Stimulated activated CD4-positive, alpha-beta T cell treated with anti-CD3 and anti-CD28 coated beads, Interleukin-4, amount 100 ng/mL, for 24 hours (primary cell): ENCODE measurements around the gene FUS.

Source experiments
- DNase-seq: peaks from one replicate; pipeline ENCODE4 v3.0.0-alpha.2; 2020

FUS gene

DNA sequence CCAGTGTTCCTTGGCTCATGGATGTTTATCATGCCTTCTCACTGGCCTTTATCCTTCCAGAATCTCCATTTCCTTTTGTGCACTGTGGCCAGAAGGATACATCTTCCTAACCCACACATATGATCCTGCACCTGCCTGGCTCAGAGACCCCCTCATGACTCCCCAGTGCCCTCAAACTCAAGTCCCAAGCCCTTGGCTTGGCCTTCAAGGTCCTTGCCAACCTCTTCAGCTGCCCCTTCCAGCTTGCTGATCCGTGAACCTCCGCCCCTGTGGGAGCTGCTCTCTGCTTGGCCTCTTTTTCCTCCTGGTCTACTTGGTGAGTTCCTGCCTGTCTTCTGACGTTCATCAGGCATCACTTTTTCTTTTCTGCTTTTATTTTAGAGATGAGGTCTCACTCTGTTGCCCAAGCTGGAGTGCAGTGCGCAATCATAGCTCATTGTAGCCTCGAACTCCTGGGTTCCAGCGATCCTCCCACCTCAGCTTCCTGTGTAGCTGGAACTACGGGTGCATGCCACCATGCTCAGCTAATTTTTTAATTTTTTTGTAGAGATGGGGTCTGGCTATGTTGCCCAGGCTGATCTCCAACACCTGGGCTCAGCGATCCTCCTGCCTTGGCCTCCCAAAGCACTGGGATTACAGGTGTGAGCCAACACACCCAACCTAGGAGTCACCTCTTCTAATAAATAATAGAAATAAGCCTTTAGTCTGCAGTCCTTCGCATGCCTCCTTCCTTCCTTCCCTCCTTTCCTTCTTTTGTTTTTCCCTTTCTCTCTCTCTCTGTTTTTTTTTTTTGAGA, 25.1 kb downstream of the FUS start:
- DNase-seq: no peak

DNA sequence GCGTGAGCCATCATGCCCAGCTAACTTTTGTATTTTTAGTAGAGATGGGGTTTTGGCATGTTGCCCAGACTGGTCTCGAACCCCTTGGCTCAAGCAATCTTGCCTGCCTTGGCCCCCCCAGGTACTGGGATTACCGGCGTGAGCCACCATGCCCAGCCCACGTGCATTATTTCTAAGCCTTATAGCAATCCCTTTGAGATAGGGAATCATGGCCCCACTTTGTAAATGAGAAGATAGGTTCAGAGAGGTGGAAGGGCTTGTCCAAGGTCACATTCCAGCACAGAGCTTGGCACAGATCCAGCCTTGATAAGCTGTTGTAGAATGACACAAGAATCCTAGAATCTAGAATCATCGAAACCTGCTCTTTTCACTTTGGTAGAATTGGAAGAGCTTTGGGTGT, 26.8 kb downstream of the FUS start:
- DNase-seq: no peak

DNA sequence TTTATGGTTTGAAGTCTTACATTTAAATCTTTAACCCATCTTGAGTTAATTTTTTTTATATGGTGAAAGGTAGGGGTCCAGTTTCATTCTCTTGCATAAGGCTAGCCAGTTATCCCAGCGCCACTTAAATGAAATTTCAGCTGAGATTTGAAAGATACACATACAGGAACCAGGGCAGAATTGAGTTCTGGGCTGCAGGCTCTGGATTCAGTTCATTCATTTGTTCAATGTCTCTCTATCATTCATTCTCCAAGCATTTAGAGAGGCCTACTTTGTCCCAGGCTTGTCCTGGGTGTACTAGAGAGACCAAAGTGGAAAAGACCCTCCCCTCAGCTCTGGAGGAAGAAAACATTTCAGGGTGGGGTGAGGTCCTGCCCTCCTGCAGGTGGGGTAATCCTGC, 33.4 kb downstream of the FUS start:
- no peak for DNase-seq

DNA sequence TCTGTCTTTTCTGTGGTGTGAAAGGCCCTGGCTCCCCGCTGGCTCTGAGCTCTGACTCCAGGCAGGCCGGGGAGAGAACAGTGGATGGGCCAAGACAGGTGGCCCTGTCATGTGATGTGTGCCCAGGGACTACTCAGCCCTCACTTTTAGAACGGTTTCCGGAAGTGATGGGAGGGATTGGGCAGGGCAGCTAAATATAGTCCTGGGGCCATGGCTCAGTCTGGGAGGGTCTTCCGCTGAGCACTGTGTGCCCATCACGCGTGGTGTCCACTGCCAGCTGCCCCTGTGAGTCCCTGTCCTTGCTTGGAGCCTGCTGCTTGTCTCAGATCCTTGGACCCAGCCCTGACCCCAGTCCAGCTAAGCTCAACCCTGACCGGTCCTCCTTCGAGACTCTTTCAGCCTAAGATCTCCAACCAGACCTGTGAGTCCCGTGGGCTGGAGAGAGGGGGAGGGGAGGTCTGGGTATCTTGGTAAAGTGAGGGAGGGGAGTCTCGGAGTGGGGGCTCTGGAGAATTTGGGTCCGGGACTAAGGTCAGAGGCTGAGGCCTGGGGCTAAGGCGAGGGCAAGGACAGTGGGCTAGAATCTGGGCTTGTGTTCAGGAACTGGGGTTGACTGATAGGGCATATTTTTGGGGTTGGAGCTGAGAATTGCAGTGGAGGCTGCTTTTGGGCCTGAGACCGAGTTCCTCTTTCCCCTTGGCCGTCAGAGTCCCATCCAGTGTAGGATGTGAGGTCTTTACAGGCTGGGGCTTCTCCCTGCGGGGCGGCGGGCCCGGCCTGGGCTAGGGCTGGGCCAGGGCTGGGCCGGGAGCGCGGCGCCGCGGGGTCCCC, 34.2 kb downstream of the FUS start, which contains the start of gene TRIM72:
Gene TRIM72 (plus strand): TSS at position 243 of the 831 bp plus-strand sequence. CDS start 620 bp downstream, outside the sequence.
- no peak for DNase-seq

DNA sequence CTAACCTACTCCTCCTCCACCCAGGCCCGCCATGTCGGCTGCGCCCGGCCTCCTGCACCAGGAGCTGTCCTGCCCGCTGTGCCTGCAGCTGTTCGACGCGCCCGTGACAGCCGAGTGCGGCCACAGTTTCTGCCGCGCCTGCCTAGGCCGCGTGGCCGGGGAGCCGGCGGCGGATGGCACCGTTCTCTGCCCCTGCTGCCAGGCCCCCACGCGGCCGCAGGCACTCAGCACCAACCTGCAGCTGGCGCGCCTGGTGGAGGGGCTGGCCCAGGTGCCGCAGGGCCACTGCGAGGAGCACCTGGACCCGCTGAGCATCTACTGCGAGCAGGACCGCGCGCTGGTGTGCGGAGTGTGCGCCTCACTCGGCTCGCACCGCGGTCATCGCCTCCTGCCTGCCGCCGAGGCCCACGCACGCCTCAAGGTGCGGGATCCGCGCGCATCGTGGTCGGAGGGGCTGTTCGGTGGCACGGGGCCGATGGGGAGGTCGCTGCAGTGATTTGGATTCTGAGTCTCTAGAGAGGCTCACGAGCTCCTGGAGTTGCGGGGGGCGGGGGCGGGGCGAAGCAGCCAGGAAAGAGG, 34.9 kb downstream of the FUS start:
- DNase-seq: no peak

DNA sequence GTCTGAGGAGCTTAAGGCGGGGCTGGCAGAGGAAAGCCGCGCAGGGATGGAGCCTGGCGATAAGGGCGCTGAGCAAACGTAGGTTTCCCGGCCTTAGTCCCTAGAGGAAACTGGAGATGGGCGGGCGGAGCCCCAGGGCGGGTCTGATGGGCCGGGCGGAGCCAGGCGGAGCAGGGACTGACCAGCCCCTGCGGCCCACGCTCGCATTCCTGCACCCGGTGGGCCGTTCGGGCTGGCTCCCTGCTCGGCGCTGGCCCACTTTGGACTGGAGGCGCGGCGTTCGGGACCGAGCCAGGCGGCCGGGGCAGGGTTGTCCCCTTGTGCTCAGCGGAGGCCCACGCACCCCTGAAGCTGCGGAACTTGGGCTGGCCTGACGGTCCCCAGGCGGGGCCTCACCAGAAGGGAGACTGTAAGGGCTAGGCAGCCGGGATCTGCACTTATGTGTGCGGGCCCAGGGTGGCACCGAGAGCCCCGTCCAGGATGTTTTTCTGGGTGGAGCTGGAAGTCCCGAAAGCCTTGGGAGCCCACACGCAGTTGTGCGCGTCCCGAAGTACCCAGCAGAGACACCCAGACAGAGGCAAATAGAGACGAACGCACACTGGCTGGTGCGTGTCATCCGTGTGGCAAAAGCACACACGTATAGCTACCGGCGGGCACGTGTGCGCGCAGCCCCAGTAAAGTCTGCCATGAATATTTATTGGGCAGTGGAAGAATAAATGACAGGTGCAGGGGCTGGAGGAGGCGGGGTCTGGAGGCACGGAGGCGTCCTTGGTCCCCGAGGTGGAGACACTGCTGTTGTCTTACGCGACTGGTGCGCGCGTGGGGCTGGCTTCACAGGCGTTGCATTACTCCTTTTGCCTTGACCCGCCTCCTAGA, 35.6 kb downstream of the FUS start:
- DNase-seq: no peak

DNA sequence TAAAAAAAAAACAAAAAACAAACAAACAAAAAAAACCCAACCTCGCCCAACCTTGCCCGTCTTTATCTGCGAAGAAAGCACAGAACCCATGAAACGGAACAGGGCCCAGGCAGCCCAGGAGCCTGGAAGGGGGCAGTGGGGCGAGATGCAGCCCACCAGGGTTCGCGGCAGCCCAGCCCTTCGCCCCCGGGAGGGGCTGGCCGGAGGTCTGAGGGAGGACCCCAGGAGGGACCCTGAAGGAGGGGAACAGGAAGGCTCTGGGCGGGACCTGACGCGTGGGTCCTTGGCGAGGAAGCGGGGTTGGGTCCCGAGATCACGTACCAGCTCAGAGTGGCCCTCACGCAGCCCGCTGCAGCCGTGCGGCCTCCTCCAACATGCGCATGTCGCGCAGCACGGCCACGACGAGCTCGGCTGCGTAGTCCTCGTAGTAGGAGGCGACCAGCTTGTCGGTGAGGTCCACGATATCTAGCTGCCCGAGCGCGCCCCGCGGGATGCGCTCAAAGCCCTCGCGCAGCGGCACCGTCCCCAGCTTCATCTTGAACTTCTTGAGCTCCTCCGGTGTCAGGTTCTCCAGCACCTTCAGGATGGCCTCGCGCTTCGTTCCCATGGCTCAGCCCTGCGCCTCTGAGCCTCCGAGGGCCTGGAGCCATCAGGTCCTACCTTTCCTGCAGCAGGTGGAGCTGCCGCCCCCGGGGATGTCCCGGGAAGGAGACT, 36.6 kb downstream of the FUS start, which contains the start of gene PYDC1:
Gene PYDC1 (minus strand): TSS at position 714 of the 714 bp plus-strand sequence. CDS start 107 bp downstream, at position 607.
- no peak for DNase-seq

DNA sequence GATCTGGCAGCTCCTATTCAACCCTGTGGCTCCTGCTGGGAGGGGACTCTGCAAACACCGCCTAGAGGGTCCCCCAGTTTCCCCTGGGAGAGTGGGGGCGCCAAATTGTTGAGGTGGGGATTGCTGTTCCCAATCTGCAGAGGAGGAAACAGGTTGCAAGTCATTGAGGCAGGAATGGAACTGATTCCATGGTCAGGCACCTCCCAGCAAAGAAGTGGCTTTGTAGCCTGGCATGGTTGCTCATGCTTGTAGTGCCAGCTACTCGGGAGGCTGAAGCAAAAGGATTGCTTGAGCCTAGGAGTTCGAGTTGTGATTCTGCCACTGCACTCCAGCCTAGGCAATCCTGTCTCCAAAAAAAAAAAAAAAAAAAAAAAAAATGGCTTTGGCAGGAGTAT, 37.2 kb downstream of the FUS start:
- DNase-seq: no peak

DNA sequence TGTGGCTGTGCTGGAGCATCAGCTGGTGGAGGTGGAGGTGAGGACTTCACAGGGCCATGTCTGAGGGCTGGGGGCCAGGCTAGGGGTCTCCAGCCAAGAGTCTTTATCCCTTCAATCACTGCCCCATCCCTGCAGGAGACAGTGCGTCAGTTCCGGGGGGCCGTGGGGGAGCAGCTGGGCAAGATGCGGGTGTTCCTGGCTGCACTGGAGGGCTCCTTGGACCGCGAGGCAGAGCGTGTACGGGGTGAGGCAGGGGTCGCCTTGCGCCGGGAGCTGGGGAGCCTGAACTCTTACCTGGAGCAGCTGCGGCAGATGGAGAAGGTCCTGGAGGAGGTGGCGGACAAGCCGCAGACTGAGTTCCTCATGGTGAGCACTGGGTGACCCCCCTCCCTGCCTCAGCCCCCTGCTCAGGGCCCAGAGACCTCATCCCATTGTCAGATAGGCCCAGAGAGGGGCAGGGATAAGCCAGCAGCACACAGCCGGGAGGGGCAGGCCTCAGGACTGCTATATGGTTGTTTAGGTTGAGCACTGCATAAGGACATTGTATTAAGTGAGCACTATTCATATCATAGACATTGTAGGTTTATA, 39.3 kb downstream of the FUS start:
- DNase-seq: no peak

DNA sequence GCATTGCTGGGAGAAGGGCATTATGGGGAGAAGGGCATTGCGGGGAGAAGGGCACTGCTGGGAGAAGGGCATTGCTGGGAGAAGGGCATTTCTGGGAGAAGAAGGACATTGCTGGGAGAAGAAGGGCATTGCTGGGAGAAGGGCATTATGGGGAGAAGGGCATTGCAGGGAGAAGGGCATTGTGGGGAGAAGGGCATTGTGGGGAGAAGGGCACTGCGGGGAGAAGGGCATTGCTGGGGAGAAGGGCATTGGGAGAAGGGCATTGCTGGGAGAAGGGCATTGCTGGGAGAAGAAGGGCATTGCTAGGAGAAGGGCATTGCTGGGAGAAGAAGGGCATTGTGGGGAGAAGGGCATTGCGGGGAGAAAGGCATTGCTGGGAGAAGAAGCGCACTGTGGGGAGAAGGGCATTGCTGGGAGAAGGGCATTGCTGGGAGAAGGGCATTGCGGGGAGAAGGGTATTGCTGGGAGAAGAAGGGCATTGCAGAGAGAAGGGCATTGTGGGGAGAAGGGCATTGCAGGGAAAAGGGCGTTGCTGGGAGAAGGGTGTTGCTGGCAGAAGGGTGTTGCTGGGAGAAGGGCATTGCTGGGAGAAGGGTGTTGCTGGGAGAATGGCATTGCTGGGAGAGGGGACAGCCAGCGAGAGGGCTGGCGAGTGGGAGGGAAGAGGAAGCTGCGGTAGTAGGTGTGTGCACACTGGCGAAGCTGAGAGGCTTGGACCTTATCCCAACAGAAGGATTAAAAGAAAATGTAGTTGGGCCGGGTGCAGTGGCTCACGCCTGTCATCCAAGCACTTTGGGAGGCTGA, 41.6 kb downstream of the FUS start:
- no peak for DNase-seq

DNA sequence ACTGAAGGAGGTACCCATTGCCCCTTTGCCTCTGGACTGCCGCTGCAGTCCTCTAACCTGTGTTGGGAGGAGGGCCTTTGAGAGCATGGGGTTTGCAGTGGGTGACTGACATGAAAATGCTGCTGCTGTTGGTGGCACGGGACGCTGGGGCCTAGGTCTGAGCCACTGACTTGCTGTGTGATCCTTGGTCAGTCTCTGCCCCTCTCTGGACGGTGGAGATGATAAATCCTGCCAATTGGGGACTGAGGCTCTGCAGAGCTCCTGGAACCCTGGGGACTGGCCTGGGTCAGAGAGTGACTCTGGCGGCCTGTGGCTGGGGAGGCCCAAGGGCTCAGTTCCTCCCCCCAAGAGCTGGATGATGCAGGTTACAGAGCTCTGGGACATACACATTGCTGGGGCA, 43.1 kb downstream of the FUS start:
- DNase-seq: no peak

DNA sequence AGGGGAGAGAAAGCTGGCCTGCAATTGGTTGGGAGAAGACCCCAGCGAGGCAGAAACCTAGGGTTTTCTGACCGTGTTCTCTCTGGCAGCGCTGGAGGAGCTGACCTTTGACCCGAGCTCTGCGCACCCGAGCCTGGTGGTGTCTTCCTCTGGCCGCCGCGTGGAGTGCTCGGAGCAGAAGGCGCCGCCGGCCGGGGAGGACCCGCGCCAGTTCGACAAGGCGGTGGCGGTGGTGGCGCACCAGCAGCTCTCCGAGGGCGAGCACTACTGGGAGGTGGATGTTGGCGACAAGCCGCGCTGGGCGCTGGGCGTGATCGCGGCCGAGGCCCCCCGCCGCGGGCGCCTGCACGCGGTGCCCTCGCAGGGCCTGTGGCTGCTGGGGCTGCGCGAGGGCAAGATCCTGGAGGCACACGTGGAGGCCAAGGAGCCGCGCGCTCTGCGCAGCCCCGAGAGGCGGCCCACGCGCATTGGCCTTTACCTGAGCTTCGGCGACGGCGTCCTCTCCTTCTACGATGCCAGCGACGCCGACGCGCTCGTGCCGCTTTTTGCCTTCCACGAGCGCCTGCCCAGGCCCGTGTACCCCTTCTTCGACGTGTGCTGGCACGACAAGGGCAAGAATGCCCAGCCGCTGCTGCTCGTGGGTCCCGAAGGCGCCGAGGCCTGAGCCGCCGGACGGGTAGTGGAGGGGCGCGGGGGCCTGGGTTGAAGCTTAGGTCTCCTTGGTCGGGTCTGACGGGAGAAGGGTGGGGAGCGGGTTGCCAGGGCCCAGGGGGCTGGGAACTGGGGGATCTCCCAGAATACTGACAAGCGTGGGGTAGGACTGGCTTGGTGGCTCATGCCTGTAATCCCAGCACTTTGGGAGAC, 44.4 kb downstream of the FUS start:
- no peak for DNase-seq

DNA sequence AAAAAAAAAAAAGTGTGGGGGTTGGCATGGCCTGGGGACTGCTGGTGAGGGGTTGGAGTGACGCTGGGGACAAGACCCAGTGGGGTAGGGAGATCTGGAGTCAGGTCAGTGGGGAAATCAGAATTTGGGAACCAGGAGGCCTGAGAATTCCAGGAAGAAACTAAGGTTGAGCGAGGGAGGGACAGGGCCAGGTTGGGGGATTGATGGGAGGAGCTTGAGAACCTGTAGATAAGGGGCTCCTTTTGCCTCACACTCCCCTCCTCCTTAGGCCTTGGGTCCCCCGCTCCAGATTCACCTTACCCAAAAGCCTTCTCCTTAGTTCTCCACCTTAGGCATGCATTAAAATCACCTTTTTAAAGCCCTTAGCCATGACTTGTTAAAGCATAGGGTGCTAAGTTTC, 45.3 kb downstream of the FUS start:
- DNase-seq: no peak

DNA sequence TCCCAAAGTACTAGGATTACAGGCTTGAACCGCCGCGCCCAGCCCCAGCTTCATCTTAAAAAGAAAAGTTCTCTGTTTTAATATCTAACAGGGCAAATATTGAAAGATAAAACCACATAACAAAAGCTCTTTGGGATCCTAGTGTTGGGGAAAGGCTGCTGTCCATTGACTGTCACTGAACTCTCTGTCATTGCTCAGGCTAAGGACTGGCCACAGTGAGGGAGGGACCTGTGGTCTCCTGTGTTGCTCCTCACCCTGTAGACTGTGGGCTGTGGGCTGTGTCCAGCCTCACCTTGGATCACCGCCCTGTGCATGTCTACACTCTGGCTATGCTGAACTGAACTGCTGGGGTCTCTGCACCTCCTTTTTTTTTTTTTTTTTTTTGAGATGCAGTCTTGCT, 48.3 kb downstream of the FUS start:
- DNase-seq: no peak

DNA sequence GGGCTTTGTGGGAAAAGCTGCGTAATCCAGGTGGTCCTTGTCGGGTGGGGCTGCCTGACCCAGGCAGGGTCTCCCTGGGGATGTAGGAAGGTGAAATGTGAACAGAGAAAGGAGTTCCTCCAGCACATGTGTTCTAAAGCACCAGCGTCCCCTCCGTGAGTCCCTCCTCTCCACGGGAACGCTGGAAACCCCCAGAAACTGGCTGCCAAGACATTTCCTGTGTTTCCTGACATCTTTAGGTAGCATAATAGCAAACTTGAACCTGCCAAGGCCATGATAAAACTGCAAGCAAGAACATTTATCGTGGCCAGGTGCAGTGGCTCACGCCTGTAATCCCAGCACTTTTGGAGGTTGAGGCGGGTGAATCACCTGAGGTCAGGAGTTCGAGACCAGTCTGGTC, 49.6 kb downstream of the FUS start:
- no peak for DNase-seq

DNA sequence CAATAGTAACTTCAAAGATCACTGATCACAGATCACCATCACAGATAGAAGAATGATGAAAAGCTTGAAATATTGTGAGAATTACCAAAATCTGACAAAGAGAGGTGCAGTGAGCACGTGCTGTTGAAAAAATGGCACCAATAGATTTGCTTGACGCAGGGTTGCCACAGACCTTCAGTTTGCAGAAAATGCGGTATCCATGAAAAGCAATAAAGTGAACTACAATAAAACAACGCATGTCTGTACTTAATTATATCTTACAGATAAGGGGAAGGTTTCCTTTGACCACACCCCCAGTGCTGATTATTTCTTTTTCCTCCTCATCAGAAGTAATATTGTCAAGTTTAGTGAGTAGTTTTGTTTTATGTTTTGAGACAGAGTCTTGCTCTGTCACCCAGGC, 58.1 kb downstream of the FUS start:
- DNase-seq: no peak
